B cell (primary cell): Measurements from ENCODE around the gene MGMT. TPM values are rescaled to one million over a fixed set of nuclear protein-coding genes. Genes with fewer than 3 reads are reported as not detected.

Source experiments
- ATAC-seq: fragments of 200-7000 bp; cut with Tn5 transposase; one replicate; pipeline ENCODE4 v1.10.0; 2021; ENCODE audit warnings: low read depth, mild to moderate bottlenecking, moderate number of reproducible peaks, moderate library complexity
- CTCF ChIA-PET: fragments of 350-600 bp; sonication (Branson Sonifier 250); formaldehyde crosslinking; loops from one replicate; lab custom pipeline; 2021; ENCODE audit warnings: antibody characterized with exemption, inconsistent platforms; lab: Charles Lee
- POLR2A ChIA-PET: fragments of 350-600 bp; sonication (Branson Sonifier 250); formaldehyde crosslinking; loops from one replicate; lab custom pipeline; 2021; ENCODE audit warnings: antibody characterized with exemption; lab: Charles Lee
- DNase-seq: peaks from one replicate; pipeline ENCODE4 v3.0.0; 2013
- H2AFZ ChIP-seq: 2 replicates; pipeline ENCODE4 v1.6.1; 2012; ENCODE audit warnings: mild to moderate bottlenecking, low read depth, low read length; ENCODE audit not compliant: insufficient read depth, poor library complexity, severe bottlenecking
- H3K27ac ChIP-seq, 2 donors: 1 replicate in 1 of 2; 2 replicates in 1 of 2; pipeline ENCODE4 v1.5.1; 2012 to 2013; ENCODE audit warnings: low read length in 2 of 2, mild to moderate bottlenecking in 2 of 2, moderate library complexity in 1 of 2
- H3K27me3 ChIP-seq, 4 experiments: fragments of 200-600 bp in 1 of 4; sonication (generic) in 1 of 4; replicated peaks in 1 of 4; 1 replicate in 2 of 4; 2 replicates in 2 of 4; pipeline versions ENCODE4 v1.6.1 to v1.7.0; 2013 to 2016; ENCODE audit warnings: low read length in 3 of 4, mild to moderate bottlenecking in 2 of 4, mixed read lengths in 1 of 4, moderate library complexity in 1 of 4; ENCODE audit not compliant: insufficient read depth in 4 of 4, control insufficient read depth in 3 of 4; ENCODE audit errors: control extremely low read depth in 1 of 4
- H3K36me3 ChIP-seq, 2 experiments: replicated peaks in 1 of 2; 1 replicate in 1 of 2; 2 replicates in 1 of 2; pipeline versions ENCODE4 v1.6.1 to v1.7.1; 2013; ENCODE audit warnings: low read length in 1 of 2; ENCODE audit not compliant: insufficient read depth in 2 of 2, control insufficient read depth in 1 of 2; ENCODE audit errors: control extremely low read depth in 1 of 2, extremely low read depth in 1 of 2
- H3K4me1 ChIP-seq, 2 donors: fragments of 200-600 bp in 1 of 2; sonication (generic) in 1 of 2; 1 replicate in 1 of 2; 2 replicates in 1 of 2; pipeline versions ENCODE4 v1.5.1 to v1.6.1; 2013 to 2017; ENCODE audit warnings: low read length in 2 of 2; ENCODE audit not compliant: control insufficient read depth in 2 of 2, insufficient read depth in 2 of 2
- H3K4me2 ChIP-seq: replicated peaks from 2 replicates; pipeline ENCODE3; 2012; ENCODE audit warnings: mild to moderate bottlenecking, low read depth, low read length; ENCODE audit not compliant: poor library complexity, severe bottlenecking
- H3K4me3 ChIP-seq, 5 experiments: fragments of 200-600 bp in 1 of 5; sonication (generic) in 1 of 5; 1 replicate in 3 of 5; 2 replicates in 2 of 5; pipeline versions ENCODE4 v1.5.1 to v1.7.0; 2011 to 2016; ENCODE audit warnings: low read length in 4 of 5, mild to moderate bottlenecking in 4 of 5, low read depth in 2 of 5, control low read depth in 1 of 5, moderate library complexity in 1 of 5; ENCODE audit not compliant: insufficient read depth in 1 of 5; ENCODE audit errors: control extremely low read depth in 1 of 5, extremely low read depth in 1 of 5
- H3K79me2 ChIP-seq: fragments of 200-600 bp; sonication (generic); one replicate; pipeline ENCODE4 v1.6.0; 2016; ENCODE audit warnings: low read length; ENCODE audit not compliant: control insufficient read depth, insufficient read depth
- H3K9ac ChIP-seq: fragments of 200-600 bp; sonication (generic); 2 replicates; pipeline ENCODE4 v1.6.1; 2017; ENCODE audit warnings: mild to moderate bottlenecking, low read length, moderate library complexity
- H3K9me3 ChIP-seq, 3 donors: one replicate each; pipeline versions ENCODE4 v1.6.1 to v1.7.1; 2013; ENCODE audit warnings: low read length in 2 of 3; ENCODE audit not compliant: control insufficient read depth in 2 of 3, insufficient read depth in 1 of 3; ENCODE audit errors: control extremely low read depth in 1 of 3
- H4K20me1 ChIP-seq: 2 replicates; pipeline ENCODE4 v1.6.0; 2012; ENCODE audit warnings: mild to moderate bottlenecking, low read length; ENCODE audit not compliant: insufficient read depth, control insufficient read depth, poor library complexity, severe bottlenecking
- H3K27ac Mint-ChIP-seq: one replicate; pipeline ENCODE4 v1.8.0; 2021; ENCODE audit warnings: mixed read lengths
- H3K27me3 Mint-ChIP-seq: one replicate; pipeline ENCODE4 v1.8.0; 2021; ENCODE audit warnings: mixed read lengths
- H3K4me1 Mint-ChIP-seq: one replicate; pipeline ENCODE4 v1.8.0; 2021; ENCODE audit warnings: mixed read lengths
- H3K4me3 Mint-ChIP-seq: one replicate; pipeline ENCODE4 v1.8.0; 2021; ENCODE audit warnings: mixed read lengths
- H3K9me3 Mint-ChIP-seq: one replicate; pipeline ENCODE4 v1.8.0; 2022; ENCODE audit warnings: mixed read lengths; ENCODE audit not compliant: insufficient read depth
- CTCF ChIP-seq: fragments of 200-600 bp; IDR thresholded peaks from one replicate; pipeline ENCODE4 v1.8.0; 2022; ENCODE audit warnings: antibody characterized with exemption, mild to moderate bottlenecking
- EZH2 ChIP-seq: IDR thresholded peaks from 2 replicates; pipeline ENCODE4 v1.6.1; 2012; ENCODE audit warnings: borderline replicate concordance, low read depth, mild to moderate bottlenecking, moderate library complexity, low read length; ENCODE audit not compliant: insufficient read depth, poor library complexity, severe bottlenecking
- WGBS: methylation state at CpG from one replicate; pipeline ENCODE4 v1.1.5; 2013; ENCODE audit warnings: missing lambda C conversion rate; ENCODE audit not compliant: insufficient coverage; 5-methylcytosine and 5-hydroxymethylcytosine counted together
- intact Hi-C: fragments of 100-400 bp; cut with micrococcal nuclease; formaldehyde crosslinking; loops from one replicate; pipeline ENCODE4 v1.10.0; 2022
- polyA plus RNA-seq: library from polyadenylated mRNA; depleted of rRNA; stranded (reverse); fragments of >200 nt; gene quantifications from 2 replicates; pipeline ENCODE4 v1.2.3, GENCODE V29; 2012
- total RNA-seq, 2 donors: library from RNA; stranded (reverse); fragments of 120-200 nt in 1 of 2; gene quantifications; 1 replicate in 1 of 2; 2 replicates in 1 of 2; pipeline versions ENCODE4 v1.2.3 to v1.2.4, GENCODE V29; 2013 to 2022

The MGMT gene
- total and polyA plus RNA-seq, 2 donors (not counting 1 experiment from before 2014, with no cell fraction given) = 16.6 to 87.7 TPM

- ATAC-seq = no peak
- peaks cover 9% of the 10 kb centered on the region for H3K9me3 Mint-ChIP-seq
- POLR2A ChIA-PET = no interaction called here
Measured at GRCh38 chr10:129727071-129727470, 260.0 kb downstream of the MGMT start.

GRCh38 chr10:129727495-129727894, 260.5 kb downstream of the MGMT start:
- peaks cover 0 to 49% (median 3%) of the 10 kb centered on the region in 3 donors for H3K9me3 ChIP-seq
- no peak overlapping the region for H3K4me3 ChIP-seq
- peaks cover 8% of the 10 kb centered on the region for H3K9me3 Mint-ChIP-seq
- 97% methylated on average over 2 of the region's 4 CpGs for WGBS
- no peak for ATAC-seq
- H3K27ac Mint-ChIP-seq = no peak overlapping the region
- ChIA-PET CTCF (no interaction called here), POLR2A (no interaction called here)
- H3K79me2 ChIP-seq = no peaks in the 10 kb centered on the region
- no peaks in the 10 kb centered on the region for H3K4me1 ChIP-seq
- no peak overlapping the region for H3K27ac ChIP-seq
- no peaks in the 10 kb centered on the region for H3K27me3 ChIP-seq
- TF ChIP-seq CTCF (no peak), EZH2 (no peak)
- no peak overlapping the region for H2AFZ ChIP-seq
- H4K20me1 ChIP-seq = no peaks in the 10 kb centered on the region
- no peak for DNase-seq
- H3K4me1 Mint-ChIP-seq = no peaks in the 10 kb centered on the region
- no peak overlapping the region for H3K9ac ChIP-seq
- intact Hi-C loops = no loop called here
- no peaks in the 10 kb centered on the region for H3K36me3 ChIP-seq
- no peak overlapping the region for H3K4me3 Mint-ChIP-seq
- H3K27me3 Mint-ChIP-seq = no peaks in the 10 kb centered on the region
- no peak overlapping the region for H3K4me2 ChIP-seq

More at GRCh38 chr10:129727071-129727470, 260.0 kb downstream of the MGMT start:
- no peak for DNase-seq
- H3K27me3 ChIP-seq = no peaks in the 10 kb centered on the region
- Mint-ChIP-seq H3K27ac (no peak overlapping the region), H3K27me3 (no peaks in the 10 kb centered on the region), H3K4me1 (no peaks in the 10 kb centered on the region), H3K4me3 (no peak overlapping the region)
- intact Hi-C loops = no loop called here
- TF ChIP-seq CTCF = no peak
- no peak overlapping the region for H3K4me3 ChIP-seq
- no peaks in the 10 kb centered on the region for H4K20me1 ChIP-seq
- H3K4me1 ChIP-seq = no peaks in the 10 kb centered on the region
- no peaks in the 10 kb centered on the region for H3K36me3 ChIP-seq
- H3K79me2 ChIP-seq = no peaks in the 10 kb centered on the region
- 99% methylated on average over 6 of the region's 6 CpGs for WGBS
- H3K9me3 ChIP-seq = peaks cover 0 to 50% (median 3%) of the 10 kb centered on the region in 3 donors
- no peak overlapping the region for H3K9ac ChIP-seq
- CTCF ChIA-PET = no interaction called here
- no peak overlapping the region for H3K27ac ChIP-seq
- no peak overlapping the region for H2AFZ ChIP-seq
- no peak overlapping the region for H3K4me2 ChIP-seq
